BE2C (cell line): Measurements from ENCODE around the gene MAP10.

Source experiments
- DNase-seq: peaks from one replicate; pipeline ENCODE4 v3.0.0-alpha.2; 2020
- H3K27me3 ChIP-seq: fragments of 250-450 bp; sonication (Bioruptor Pico); 2 replicates; pipeline ENCODE4 v1.5.1; 2020; ENCODE audit warnings: mild to moderate bottlenecking
- H3K36me3 ChIP-seq: fragments of 250-450 bp; sonication (Bioruptor Pico); 2 replicates; pipeline ENCODE4 v1.5.1; 2020; ENCODE audit warnings: mild to moderate bottlenecking
- H3K4me1 ChIP-seq: fragments of 250-450 bp; sonication (Bioruptor Pico); 2 replicates; pipeline ENCODE4 v1.5.1; 2020
- H3K4me3 ChIP-seq: 2 replicates; pipeline ENCODE4 v1.5.1; 2011; ENCODE audit warnings: low read depth, low read length
- H3K9me3 ChIP-seq: fragments of 250-450 bp; sonication (Bioruptor Pico); 2 replicates; pipeline ENCODE4 v1.5.1; 2020
- TF ChIP-seq, protein P1 (sequence below): IDR thresholded peaks from 2 replicates; pipeline ENCODE4 v1.5.1; 2012; ENCODE audit warnings: mild to moderate bottlenecking, low read depth, low read length

Gene MAP10

GRCh38 chr1:232812560-232812959, 7.3 kb downstream of the MAP10 start:
- Histone ChIP-seq H3K4me1 (no peaks in the 10 kb centered on the region), H3K27me3 (no peaks in the 10 kb centered on the region), H3K36me3 (no peaks in the 10 kb centered on the region), H3K4me3 (no peak overlapping the region), H3K9me3 (no peaks in the 10 kb centered on the region)
- no peak for DNase-seq
- TF ChIP-seq, protein P1, sequence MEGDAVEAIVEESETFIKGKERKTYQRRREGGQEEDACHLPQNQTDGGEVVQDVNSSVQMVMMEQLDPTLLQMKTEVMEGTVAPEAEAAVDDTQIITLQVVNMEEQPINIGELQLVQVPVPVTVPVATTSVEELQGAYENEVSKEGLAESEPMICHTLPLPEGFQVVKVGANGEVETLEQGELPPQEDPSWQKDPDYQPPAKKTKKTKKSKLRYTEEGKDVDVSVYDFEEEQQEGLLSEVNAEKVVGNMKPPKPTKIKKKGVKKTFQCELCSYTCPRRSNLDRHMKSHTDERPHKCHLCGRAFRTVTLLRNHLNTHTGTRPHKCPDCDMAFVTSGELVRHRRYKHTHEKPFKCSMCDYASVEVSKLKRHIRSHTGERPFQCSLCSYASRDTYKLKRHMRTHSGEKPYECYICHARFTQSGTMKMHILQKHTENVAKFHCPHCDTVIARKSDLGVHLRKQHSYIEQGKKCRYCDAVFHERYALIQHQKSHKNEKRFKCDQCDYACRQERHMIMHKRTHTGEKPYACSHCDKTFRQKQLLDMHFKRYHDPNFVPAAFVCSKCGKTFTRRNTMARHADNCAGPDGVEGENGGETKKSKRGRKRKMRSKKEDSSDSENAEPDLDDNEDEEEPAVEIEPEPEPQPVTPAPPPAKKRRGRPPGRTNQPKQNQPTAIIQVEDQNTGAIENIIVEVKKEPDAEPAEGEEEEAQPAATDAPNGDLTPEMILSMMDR, result no peak

DNA sequence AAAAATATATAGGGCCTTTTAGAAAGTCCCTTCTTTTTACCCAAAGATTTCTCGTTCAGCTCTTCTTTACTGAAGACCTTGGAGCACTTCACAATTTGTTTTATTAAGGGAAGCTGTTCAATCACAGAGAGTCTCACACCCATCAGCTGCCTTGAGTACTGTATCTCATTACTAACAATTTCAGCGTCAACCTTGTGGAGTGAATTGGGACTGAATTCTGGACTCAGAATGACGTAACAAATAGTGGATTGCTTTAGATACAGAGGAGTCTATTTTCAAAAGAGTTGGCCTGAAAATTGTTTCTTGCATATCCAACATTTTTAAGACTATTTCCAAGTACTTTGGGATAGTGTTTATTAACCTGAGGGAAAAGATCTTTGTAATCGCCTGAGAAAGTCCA, 7.9 kb downstream of the MAP10 start:
- DNase-seq, result no peak
- TF ChIP-seq, protein P1, result no peak
- no peaks in the 10 kb centered on the region for H3K27me3 ChIP-seq
- H3K36me3 ChIP-seq, result no peaks in the 10 kb centered on the region
- H3K4me3 ChIP-seq, result no peak overlapping the region
- no peaks in the 10 kb centered on the region for H3K4me1 ChIP-seq
- H3K9me3 ChIP-seq, result no peaks in the 10 kb centered on the region

- Histone ChIP-seq H3K4me3 (no peak overlapping the region), H3K36me3 (no peaks in the 10 kb centered on the region), H3K4me1 (no peaks in the 10 kb centered on the region), H3K9me3 (no peaks in the 10 kb centered on the region), H3K27me3 (no peaks in the 10 kb centered on the region)
- TF ChIP-seq, protein P1, result no peak
- no peak for DNase-seq
Measured at GRCh38 chr1:232813760-232814159, 8.5 kb downstream of the MAP10 start.

GRCh38 chr1:232816324-232816723, 11.1 kb downstream of the MAP10 start:
- no peak for DNase-seq
- no peaks in the 10 kb centered on the region for H3K27me3 ChIP-seq

GRCh38 chr1:232818040-232818439, 12.8 kb downstream of the MAP10 start:
- Histone ChIP-seq H3K27me3 (no peaks in the 10 kb centered on the region), H3K4me1 (no peaks in the 10 kb centered on the region), H3K9me3 (no peaks in the 10 kb centered on the region), H3K36me3 (no peaks in the 10 kb centered on the region), H3K4me3 (no peak overlapping the region)
- TF ChIP-seq, protein P1, result no peak
- DNase-seq, result no peak

More at GRCh38 chr1:232816324-232816723, 11.1 kb downstream of the MAP10 start:
- no peaks in the 10 kb centered on the region for H3K9me3 ChIP-seq
- H3K36me3 ChIP-seq, result no peaks in the 10 kb centered on the region
- TF ChIP-seq, protein P1, result no peak
- H3K4me1 ChIP-seq, result no peaks in the 10 kb centered on the region
- no peak overlapping the region for H3K4me3 ChIP-seq

DNA sequence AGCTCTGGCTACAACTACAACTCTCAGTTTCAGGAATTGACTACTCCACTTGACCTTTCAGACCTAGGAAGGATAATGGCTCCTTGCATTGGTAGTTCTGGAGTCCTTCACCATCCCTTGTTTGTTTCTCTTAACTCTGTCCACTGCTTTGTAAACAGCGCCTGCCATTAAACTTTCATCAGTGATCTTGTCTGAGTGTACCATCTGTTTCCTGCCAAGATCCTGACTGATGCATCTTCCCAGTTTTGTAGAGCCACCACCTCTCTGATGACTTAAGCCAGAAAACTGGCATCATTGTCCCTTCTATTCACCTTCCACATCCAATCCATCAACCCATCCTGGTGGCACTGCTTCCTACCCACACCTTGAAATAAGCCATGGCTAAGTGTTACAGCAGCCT, 15.2 kb downstream of the MAP10 start:
- no peak for DNase-seq
- Histone ChIP-seq H3K9me3 (no peaks in the 10 kb centered on the region), H3K36me3 (no peaks in the 10 kb centered on the region), H3K4me3 (no peak overlapping the region), H3K27me3 (no peaks in the 10 kb centered on the region), H3K4me1 (no peaks in the 10 kb centered on the region)
- TF ChIP-seq, protein P1, result no peak
